Measurements from ENCODE around the gene SHQ1.
"Not testable (repeated sequence)": the region's sequence is repeated elsewhere in the genome, so short reads cannot be mapped to it uniquely, and the experiment has no call there.

SHQ1 gene

GRCh38 chr3:72710471-72710870, 137.8 kb downstream of the SHQ1 start:
- not testable (repeated sequence) for DNase-seq

GRCh38 chr3:72708441-72708840, 139.8 kb downstream of the SHQ1 start:
- DNase-seq, result no peak

- DNase-seq, result no peak
These were observed 145.2 kb downstream of the SHQ1 start for GRCh38 chr3:72702997-72703396.

- DNase-seq, result no peak
These were observed 145.9 kb downstream of the SHQ1 start for GRCh38 chr3:72702390-72702789.

GRCh38 chr3:72700106-72700505, 148.1 kb downstream of the SHQ1 start:
- DNase-seq, result no peak

- no peak for DNase-seq
These were observed 148.6 kb downstream of the SHQ1 start for GRCh38 chr3:72699631-72700030.
